OCI-LY3 (cell line): ENCODE measurements around the gene MTX1.
"Not testable (repeated sequence)": the region's sequence is repeated elsewhere in the genome, so short reads cannot be mapped to it uniquely, and the experiment has no call there.

ENCODE experiments used
- H2AFZ ChIP-seq: fragments of 200-600, 300-600 bp; shearing (Covaris generic); 2 replicates; pipeline ENCODE4 v1.6.0; 2014; ENCODE audit warnings: antibody characterized with exemption, low read depth, low read length
- H3K27ac ChIP-seq: fragments of 200-600, 300-600 bp; sonication (generic); 2 replicates; pipeline ENCODE4 v1.5.1; 2014; ENCODE audit warnings: mild to moderate bottlenecking, low read length, moderate library complexity, mixed read lengths
- H3K27me3 ChIP-seq: fragments of 200-600, 300-600 bp; sonication (generic); 2 replicates; pipeline ENCODE4 v1.6.1; 2014; ENCODE audit warnings: low read depth, low read length, mixed read lengths
- H3K36me3 ChIP-seq: fragments of 200-600, 300-600 bp; sonication (generic); replicated peaks from 2 replicates; pipeline ENCODE3; 2014; ENCODE audit warnings: low read depth, low read length, mixed read lengths
- H3K4me1 ChIP-seq: fragments of 300-600, 200-600 bp; sonication (generic); 2 replicates; pipeline ENCODE4 v1.6.1; 2014; ENCODE audit warnings: low read length, mixed read lengths
- H3K4me2 ChIP-seq: fragments of 200-600, 300-600 bp; sonication (generic); 2 replicates; pipeline ENCODE4 v1.6.1; 2014; ENCODE audit warnings: low read length, mixed read lengths
- H3K4me3 ChIP-seq: fragments of 300-600, 200-600 bp; sonication (generic); 2 replicates; pipeline ENCODE4 v1.5.1; 2014; ENCODE audit warnings: antibody characterized with exemption, mild to moderate bottlenecking, low read length, moderate library complexity
- H3K79me2 ChIP-seq: fragments of 300-600, 200-600 bp; shearing (Covaris generic); 2 replicates; pipeline ENCODE4 v1.6.1; 2014; ENCODE audit warnings: mild to moderate bottlenecking, low read length, mixed read lengths
- H3K9ac ChIP-seq: fragments of 300-600, 200-600 bp; shearing (Covaris generic); 2 replicates; pipeline ENCODE4 v1.6.0; 2014; ENCODE audit warnings: mild to moderate bottlenecking, low read length, moderate library complexity
- H3K9me3 ChIP-seq: fragments of 200-600, 300-600 bp; shearing (Covaris generic); 2 replicates; pipeline ENCODE4 v1.6.1; 2014; ENCODE audit warnings: low read length, mixed read lengths; ENCODE audit not compliant: insufficient read depth
- H4K20me1 ChIP-seq: fragments of 200-600, 300-600 bp; sonication (generic); 2 replicates; pipeline ENCODE4 v1.6.1; 2016; ENCODE audit warnings: low read length, mixed read lengths; ENCODE audit not compliant: insufficient read depth
- EZH2phosphoT487 ChIP-seq: fragments of 200-600 bp; shearing (Covaris generic); IDR thresholded peaks from 2 replicates; pipeline ENCODE4 v1.6.1; 2018; ENCODE audit warnings: antibody characterized with exemption, mixed run types, low read depth
- TF ChIP-seq, protein P1 (sequence below): fragments of 200-600, 300-600 bp; sonication (generic); IDR thresholded peaks from 2 replicates; pipeline ENCODE4 v1.5.1; 2014; ENCODE audit warnings: antibody characterized with exemption, low read length, low read depth

Gene MTX1

DNA sequence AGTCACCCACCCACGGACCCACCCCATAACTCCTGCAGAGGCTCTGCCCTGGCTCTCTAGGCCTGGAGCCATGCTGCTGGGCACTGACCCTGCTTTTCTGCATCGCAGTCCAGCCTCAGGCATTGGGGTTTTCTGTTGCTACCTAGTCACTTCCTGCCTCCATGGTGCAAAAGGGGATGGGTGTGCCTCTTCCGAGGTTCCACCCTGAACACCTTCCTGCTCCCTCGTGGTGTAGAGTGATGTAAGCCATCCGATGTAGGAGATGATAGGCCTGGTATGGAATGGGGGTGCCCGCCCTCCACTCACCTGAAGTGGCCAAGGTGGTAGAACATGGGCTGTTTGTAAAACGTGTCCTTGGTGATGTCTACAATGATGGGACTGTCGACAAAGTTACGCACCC is 26.9 kb downstream of the MTX1 start:
- H3K79me2 ChIP-seq, H3K4me2 ChIP-seq, H2AFZ ChIP-seq, H3K4me1 ChIP-seq, H4K20me1 ChIP-seq, H3K4me3 ChIP-seq, H3K36me3 ChIP-seq, H3K27ac ChIP-seq, H3K27me3 ChIP-seq, H3K9ac ChIP-seq, H3K9me3 ChIP-seq: not testable (repeated sequence)

DNA sequence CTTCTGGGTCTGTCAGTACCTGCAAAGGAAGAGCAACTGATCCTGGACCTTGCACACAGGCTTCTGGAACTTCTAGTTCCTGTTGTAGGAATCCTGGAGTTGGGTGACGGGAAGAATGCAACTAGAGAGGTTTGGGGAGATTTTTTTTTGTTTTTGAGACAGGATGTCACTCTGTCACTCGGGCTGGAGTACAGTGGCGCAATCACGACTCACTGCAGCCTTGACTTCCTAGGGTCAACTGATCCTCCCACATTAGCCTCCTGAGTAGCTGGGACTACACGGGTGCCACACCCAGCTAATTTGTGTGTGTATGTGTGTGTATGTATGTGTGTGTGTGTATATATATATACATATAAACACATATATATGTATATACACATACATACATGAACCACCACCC is 28.0 kb downstream of the MTX1 start:
- TF ChIP-seq EZH2phosphoT487 = no peak
- TF ChIP-seq, protein P1, sequence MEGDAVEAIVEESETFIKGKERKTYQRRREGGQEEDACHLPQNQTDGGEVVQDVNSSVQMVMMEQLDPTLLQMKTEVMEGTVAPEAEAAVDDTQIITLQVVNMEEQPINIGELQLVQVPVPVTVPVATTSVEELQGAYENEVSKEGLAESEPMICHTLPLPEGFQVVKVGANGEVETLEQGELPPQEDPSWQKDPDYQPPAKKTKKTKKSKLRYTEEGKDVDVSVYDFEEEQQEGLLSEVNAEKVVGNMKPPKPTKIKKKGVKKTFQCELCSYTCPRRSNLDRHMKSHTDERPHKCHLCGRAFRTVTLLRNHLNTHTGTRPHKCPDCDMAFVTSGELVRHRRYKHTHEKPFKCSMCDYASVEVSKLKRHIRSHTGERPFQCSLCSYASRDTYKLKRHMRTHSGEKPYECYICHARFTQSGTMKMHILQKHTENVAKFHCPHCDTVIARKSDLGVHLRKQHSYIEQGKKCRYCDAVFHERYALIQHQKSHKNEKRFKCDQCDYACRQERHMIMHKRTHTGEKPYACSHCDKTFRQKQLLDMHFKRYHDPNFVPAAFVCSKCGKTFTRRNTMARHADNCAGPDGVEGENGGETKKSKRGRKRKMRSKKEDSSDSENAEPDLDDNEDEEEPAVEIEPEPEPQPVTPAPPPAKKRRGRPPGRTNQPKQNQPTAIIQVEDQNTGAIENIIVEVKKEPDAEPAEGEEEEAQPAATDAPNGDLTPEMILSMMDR = no peak

DNA sequence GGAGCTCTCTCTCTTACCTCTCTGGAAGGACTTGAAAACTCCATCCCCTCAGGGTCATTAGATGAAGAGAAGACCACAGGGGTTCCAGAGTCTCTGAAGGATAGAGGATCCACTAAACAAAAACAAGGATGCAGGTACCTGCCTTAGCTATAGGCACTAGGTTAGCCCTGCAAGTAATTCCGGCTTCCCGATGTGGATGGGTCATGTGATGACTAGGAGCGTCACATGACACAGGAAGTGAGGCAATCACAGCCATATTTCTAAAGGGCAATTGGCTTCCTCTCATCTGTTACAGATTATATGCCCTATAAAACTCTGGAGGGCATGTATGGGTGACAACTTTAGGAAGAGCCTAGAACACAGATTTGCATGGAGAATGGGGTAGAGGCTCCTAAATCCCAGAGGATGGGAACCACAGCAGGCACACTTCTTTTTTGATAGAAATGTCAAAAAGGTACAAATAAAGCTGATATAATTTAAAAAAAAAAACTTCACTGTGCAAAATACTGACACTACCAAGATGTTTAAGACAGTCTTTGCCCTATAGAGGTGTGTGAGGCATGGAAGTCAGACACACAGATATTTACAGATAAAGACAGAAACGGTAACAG is 32.7 kb downstream of the MTX1 start:
- H2AFZ ChIP-seq = peak overlapping the region; percentile 70; the same call in 1 of the 2 replicates
- H3K27me3 ChIP-seq = no peaks in the 10 kb centered on the region
- no peaks in the 10 kb centered on the region for H3K9me3 ChIP-seq
- no peak overlapping the region for H3K27ac ChIP-seq
- 0 out of 2 replicates have a peak overlapping the region, but pooled peaks have one; percentile 17 for H3K9ac ChIP-seq
- TF ChIP-seq, protein P1 = no peak
- no peak for TF ChIP-seq EZH2phosphoT487
- peaks cover 27% of the 10 kb centered on the region for H3K4me1 ChIP-seq
- peak overlapping the region; percentile 75 for H3K4me3 ChIP-seq
- H3K79me2 ChIP-seq = peaks cover 8% of the 10 kb centered on the region
- no peaks in the 10 kb centered on the region for H4K20me1 ChIP-seq
- peak overlapping the region; percentile 63 for H3K4me2 ChIP-seq
- H3K36me3 ChIP-seq = no peaks in the 10 kb centered on the region

More for the DNA sequence above, 28.0 kb downstream of the MTX1 start:
- H4K20me1 ChIP-seq = no peaks in the 10 kb centered on the region
- no peaks in the 10 kb centered on the region for H3K79me2 ChIP-seq
- H2AFZ ChIP-seq = no peak overlapping the region
- H3K27ac ChIP-seq = no peak overlapping the region
- no peak overlapping the region for H3K4me2 ChIP-seq
- H3K9me3 ChIP-seq = no peaks in the 10 kb centered on the region
- no peak overlapping the region for H3K9ac ChIP-seq
- H3K4me1 ChIP-seq = peaks cover 7% of the 10 kb centered on the region
- no peaks in the 10 kb centered on the region for H3K27me3 ChIP-seq
- H3K4me3 ChIP-seq = no peak overlapping the region
- no peaks in the 10 kb centered on the region for H3K36me3 ChIP-seq

DNA sequence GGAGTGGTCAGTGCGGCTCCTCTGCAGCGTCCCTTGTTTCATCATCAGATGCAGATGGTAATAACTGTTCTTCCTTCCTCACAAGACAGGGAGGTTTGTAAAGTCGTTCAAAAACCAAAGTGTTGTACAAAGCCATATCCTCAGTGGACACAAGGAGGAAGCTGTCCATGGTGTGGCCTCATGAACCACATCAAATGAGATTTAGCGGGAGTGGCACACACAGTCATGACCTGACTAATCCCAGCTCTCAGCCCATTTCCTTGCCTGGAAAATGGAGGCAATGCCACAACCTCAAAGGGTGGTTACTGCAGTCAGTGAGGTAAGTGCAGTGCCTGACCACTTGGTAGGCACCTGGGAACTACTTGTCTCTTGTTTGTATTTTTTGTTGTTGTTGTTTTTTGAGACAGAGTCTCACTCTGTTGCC is 33.4 kb downstream of the MTX1 start:
- no peak for TF ChIP-seq EZH2phosphoT487
- TF ChIP-seq, protein P1 = no peak
- peaks cover 27% of the 10 kb centered on the region for H3K4me1 ChIP-seq
- H3K9me3 ChIP-seq = no peaks in the 10 kb centered on the region
- no peak overlapping the region for H2AFZ ChIP-seq
- H3K9ac ChIP-seq = no peak overlapping the region
- H3K36me3 ChIP-seq = peaks cover 3% of the 10 kb centered on the region
- peaks cover 8% of the 10 kb centered on the region for H3K79me2 ChIP-seq
- no peak overlapping the region for H3K27ac ChIP-seq
- no peaks in the 10 kb centered on the region for H3K27me3 ChIP-seq
- H3K4me2 ChIP-seq = peak overlapping the region; percentile 63; the same call in 1 of the 2 replicates
- no peaks in the 10 kb centered on the region for H4K20me1 ChIP-seq
- no peak overlapping the region for H3K4me3 ChIP-seq
